Measurements from ENCODE around the gene RAVER2.

DNA sequence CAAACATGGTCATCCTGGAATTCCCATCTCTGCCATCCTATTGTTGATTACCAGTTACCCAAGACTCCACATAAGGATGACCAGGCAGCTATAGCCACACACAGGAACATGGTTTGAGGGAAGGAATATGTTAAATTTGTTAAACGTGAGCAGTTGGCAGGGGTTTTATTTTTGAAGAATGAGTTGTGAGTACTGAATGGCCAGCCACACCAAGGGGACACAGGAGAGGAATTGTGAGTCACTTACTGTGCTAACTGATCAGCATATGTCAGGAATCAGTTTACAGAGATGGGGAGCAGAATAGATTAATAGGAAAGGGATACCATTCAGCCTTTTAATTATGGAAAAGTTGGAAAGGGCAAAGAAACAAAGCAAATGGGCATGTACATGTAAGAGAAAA is 39.3 kb upstream of the RAVER2 start:
- TF ChIP-seq, protein P1, sequence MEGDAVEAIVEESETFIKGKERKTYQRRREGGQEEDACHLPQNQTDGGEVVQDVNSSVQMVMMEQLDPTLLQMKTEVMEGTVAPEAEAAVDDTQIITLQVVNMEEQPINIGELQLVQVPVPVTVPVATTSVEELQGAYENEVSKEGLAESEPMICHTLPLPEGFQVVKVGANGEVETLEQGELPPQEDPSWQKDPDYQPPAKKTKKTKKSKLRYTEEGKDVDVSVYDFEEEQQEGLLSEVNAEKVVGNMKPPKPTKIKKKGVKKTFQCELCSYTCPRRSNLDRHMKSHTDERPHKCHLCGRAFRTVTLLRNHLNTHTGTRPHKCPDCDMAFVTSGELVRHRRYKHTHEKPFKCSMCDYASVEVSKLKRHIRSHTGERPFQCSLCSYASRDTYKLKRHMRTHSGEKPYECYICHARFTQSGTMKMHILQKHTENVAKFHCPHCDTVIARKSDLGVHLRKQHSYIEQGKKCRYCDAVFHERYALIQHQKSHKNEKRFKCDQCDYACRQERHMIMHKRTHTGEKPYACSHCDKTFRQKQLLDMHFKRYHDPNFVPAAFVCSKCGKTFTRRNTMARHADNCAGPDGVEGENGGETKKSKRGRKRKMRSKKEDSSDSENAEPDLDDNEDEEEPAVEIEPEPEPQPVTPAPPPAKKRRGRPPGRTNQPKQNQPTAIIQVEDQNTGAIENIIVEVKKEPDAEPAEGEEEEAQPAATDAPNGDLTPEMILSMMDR (IDR thresholded peaks at IDR 0.05; ENCODE audit: low read length) = no peak
- TF ChIP-seq EZH2 (IDR thresholded peaks at IDR 0.05; ENCODE audit: borderline replicate concordance, low read length) = no peak

All from OCI-LY1 (cell line).